DND-41 (cell line): ENCODE results near the gene SLC35C1.

ENCODE experiments used
- ATAC-seq: fragments of 200-7000 bp; cut with Tn5 transposase; 3 replicates; pipeline ENCODE4 v1.9.1; 2021; ENCODE audit warnings: low read depth; ENCODE audit not compliant: insufficient read depth
- DNase-seq: peaks from one replicate; pipeline ENCODE4 v3.0.0-alpha.2; 2020
- H2AFZ ChIP-seq: 2 replicates; pipeline ENCODE4 v1.6.0; 2012; ENCODE audit warnings: low read depth, low read length
- H3K27ac ChIP-seq: 2 replicates; pipeline ENCODE4 v1.5.1; 2012; ENCODE audit warnings: low read length, inconsistent platforms
- H3K27me3 ChIP-seq: fragments of 200-600 bp; sonication (generic); 2 replicates; pipeline ENCODE4 v1.6.0; 2012; ENCODE audit warnings: low read length, mild to moderate bottlenecking, inconsistent platforms; ENCODE audit not compliant: insufficient read depth, poor library complexity
- H3K36me3 ChIP-seq: 2 replicates; pipeline ENCODE4 v1.5.1; 2012; ENCODE audit warnings: low read length, inconsistent platforms; ENCODE audit not compliant: insufficient read depth
- H3K4me1 ChIP-seq: 2 replicates; pipeline ENCODE4 v1.5.1; 2012; ENCODE audit warnings: mild to moderate bottlenecking, low read length; ENCODE audit not compliant: insufficient read depth
- H3K4me2 ChIP-seq: 2 replicates; pipeline ENCODE4 v1.6.0; 2012; ENCODE audit warnings: mild to moderate bottlenecking, moderate library complexity, low read length, inconsistent platforms; ENCODE audit not compliant: insufficient read depth
- H3K4me3 ChIP-seq, 2 experiments: fragments of 200-600 bp in 1 of 2; shearing (Covaris generic) in 1 of 2; 2 replicates each; pipeline ENCODE4 v1.5.1; 2012 to 2016; ENCODE audit warnings: inconsistent platforms in 2 of 2, low read length in 2 of 2, mild to moderate bottlenecking in 2 of 2, low read depth in 1 of 2, moderate library complexity in 1 of 2
- H3K79me2 ChIP-seq: 2 replicates; pipeline ENCODE4 v1.6.0; 2012; ENCODE audit warnings: low read length, inconsistent platforms; ENCODE audit not compliant: insufficient read depth
- H3K9ac ChIP-seq: 2 replicates; pipeline ENCODE4 v1.6.0; 2012; ENCODE audit warnings: low read depth, mild to moderate bottlenecking, inconsistent platforms, low read length, moderate library complexity
- H3K9me3 ChIP-seq: 2 replicates; pipeline ENCODE4 v1.5.1; 2012; ENCODE audit warnings: low read length, moderate library complexity, mild to moderate bottlenecking, inconsistent platforms; ENCODE audit not compliant: insufficient read depth, severe bottlenecking
- H4K20me1 ChIP-seq: 2 replicates; pipeline ENCODE4 v1.6.0; 2012; ENCODE audit warnings: low read length; ENCODE audit not compliant: insufficient read depth
- EZH2 ChIP-seq: IDR thresholded peaks from 3 replicates; pipeline ENCODE4 v1.6.1; 2012; ENCODE audit warnings: borderline replicate concordance, low read depth, mild to moderate bottlenecking, moderate library complexity, low read length, inconsistent platforms; ENCODE audit not compliant: severe bottlenecking
- TF ChIP-seq, protein P1 (sequence below): IDR thresholded peaks from 2 replicates; pipeline ENCODE4 v1.5.1; 2012; ENCODE audit warnings: borderline replicate concordance, low read length, moderate library complexity, mild to moderate bottlenecking; ENCODE audit not compliant: poor library complexity, severe bottlenecking; ENCODE audit errors: extremely low read depth

Gene SLC35C1

DNA sequence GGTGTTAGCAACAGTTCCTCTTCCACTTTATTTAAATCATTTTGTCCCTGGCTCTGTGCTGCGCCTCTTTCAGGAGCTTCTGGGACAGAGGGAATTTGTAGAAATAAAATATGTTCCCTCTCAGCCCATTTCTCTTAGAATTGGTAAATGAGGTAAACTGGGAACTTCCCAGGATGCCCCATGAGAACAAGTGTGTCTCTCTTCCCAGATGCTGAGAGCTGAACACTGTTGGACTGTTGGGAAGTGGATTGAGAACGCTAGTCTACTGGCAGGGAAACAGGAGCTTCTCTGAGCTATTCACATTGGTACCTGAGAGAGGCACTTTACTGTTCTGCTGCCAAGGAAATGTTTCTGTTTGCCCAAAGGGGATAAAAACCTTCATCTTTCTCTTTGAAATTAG is 46.3 kb downstream of the SLC35C1 start:
- Histone ChIP-seq H3K4me3 (no peak overlapping the region), H3K27me3 (no peaks in the 10 kb centered on the region), H3K9me3 (no peaks in the 10 kb centered on the region), H3K9ac (no peak overlapping the region), H3K4me1 (peaks cover 24% of the 10 kb centered on the region), H3K27ac (no peak overlapping the region), H3K4me2 (no peak overlapping the region), H3K79me2 (peaks cover 62% of the 10 kb centered on the region), H3K36me3 (peaks cover 7% of the 10 kb centered on the region; the same call in 1 of the 2 replicates), H2AFZ (no peak overlapping the region), H4K20me1 (peaks cover 31% of the 10 kb centered on the region)
- TF ChIP-seq, protein P1, sequence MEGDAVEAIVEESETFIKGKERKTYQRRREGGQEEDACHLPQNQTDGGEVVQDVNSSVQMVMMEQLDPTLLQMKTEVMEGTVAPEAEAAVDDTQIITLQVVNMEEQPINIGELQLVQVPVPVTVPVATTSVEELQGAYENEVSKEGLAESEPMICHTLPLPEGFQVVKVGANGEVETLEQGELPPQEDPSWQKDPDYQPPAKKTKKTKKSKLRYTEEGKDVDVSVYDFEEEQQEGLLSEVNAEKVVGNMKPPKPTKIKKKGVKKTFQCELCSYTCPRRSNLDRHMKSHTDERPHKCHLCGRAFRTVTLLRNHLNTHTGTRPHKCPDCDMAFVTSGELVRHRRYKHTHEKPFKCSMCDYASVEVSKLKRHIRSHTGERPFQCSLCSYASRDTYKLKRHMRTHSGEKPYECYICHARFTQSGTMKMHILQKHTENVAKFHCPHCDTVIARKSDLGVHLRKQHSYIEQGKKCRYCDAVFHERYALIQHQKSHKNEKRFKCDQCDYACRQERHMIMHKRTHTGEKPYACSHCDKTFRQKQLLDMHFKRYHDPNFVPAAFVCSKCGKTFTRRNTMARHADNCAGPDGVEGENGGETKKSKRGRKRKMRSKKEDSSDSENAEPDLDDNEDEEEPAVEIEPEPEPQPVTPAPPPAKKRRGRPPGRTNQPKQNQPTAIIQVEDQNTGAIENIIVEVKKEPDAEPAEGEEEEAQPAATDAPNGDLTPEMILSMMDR, result no peak
- TF ChIP-seq EZH2, result no peak
- ATAC-seq (no peak), DNase-seq (no peak)

DNA sequence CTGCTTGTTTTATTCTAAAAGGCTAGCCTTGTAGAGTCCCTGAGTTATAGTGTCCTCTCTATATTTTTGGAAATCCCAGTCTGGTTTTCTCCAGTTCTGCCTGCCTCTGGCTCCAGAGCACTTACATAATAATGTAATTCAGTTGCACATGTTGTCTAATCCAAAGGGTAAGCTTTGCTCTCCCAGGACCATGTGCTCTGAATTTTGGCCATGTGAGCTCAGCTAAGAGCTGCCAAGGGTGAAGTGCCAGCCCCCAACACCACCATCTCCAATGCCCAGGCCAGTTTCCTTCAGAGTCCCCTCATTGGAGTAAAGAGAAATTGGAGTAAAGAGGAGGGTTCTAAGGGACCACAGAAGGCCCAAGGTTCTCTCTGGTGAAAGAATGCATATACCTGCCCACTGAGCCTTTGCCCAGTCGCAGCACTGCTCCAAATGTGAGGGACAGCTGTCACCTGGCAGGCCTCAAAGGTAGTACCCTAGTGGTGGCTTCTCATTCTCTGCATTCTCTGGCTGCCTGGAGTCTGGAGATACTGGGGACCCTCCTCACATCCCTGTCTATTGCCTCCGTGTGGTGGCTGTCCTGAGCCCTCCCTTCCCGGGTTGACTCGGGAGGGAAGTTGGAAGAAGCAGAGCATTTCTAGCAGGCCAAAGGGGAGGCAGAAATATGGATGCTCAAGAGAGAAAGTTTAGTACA is 47.2 kb downstream of the SLC35C1 start:
- ATAC-seq, result no peak
- H3K4me3 ChIP-seq, result no peak overlapping the region

DNA sequence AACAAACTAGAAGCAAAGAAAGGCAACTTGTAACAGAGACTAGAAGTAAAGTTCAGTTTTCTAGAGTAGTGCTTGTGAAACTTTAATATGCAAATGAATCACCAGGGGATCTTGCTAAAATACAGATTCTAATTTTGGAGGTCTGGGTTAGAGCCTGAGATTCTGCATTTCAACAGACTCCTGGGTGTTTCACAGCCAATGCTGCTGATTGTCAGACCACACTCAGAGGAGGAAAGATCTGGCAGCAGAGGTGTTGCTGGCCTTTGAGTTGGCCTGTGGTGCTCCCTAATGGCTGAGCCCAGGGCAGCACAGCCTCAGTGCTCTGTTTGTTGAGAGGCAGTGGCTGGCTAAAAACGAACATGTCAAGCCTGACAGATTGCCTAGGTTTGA is 47.8 kb downstream of the SLC35C1 start:
- Histone ChIP-seq H3K27ac (no peak overlapping the region), H3K36me3 (peaks cover 17% of the 10 kb centered on the region), H3K79me2 (peaks cover 58% of the 10 kb centered on the region), H3K4me3 (no peak overlapping the region), H4K20me1 (peaks cover 30% of the 10 kb centered on the region), H2AFZ (no peak overlapping the region), H3K4me1 (peaks cover 16% of the 10 kb centered on the region), H3K9ac (no peak overlapping the region), H3K9me3 (no peaks in the 10 kb centered on the region), H3K27me3 (no peaks in the 10 kb centered on the region), H3K4me2 (no peak overlapping the region)
- DNase-seq, result no peak
- no peak for TF ChIP-seq EZH2
- TF ChIP-seq, protein P1, result no peak
- no peak for ATAC-seq

More for the DNA sequence above, 47.2 kb downstream of the SLC35C1 start:
- H3K4me1 ChIP-seq, result peaks cover 16% of the 10 kb centered on the region
- no peaks in the 10 kb centered on the region for H3K9me3 ChIP-seq
- H3K79me2 ChIP-seq, result peaks cover 62% of the 10 kb centered on the region
- no peak overlapping the region for H3K27ac ChIP-seq
- TF ChIP-seq, protein P1, result no peak
- TF ChIP-seq EZH2, result no peak
- peaks cover 31% of the 10 kb centered on the region for H4K20me1 ChIP-seq
- H3K27me3 ChIP-seq, result no peaks in the 10 kb centered on the region
- no peak for DNase-seq
- H3K9ac ChIP-seq, result no peak overlapping the region
- peaks cover 13% of the 10 kb centered on the region for H3K36me3 ChIP-seq
- H2AFZ ChIP-seq, result no peak overlapping the region
- no peak overlapping the region for H3K4me2 ChIP-seq
